ENCODE measurements around the gene VWA8.
"Not testable (repeated sequence)": the region's sequence is repeated elsewhere in the genome, so short reads cannot be mapped to it uniquely, and the experiment has no call there.

The VWA8 gene

GRCh38 chr13:41565216-41565615 is 395.7 kb downstream of the VWA8 start:
- DNase-seq (ENCODE audit: low read depth in 3 of 3, low spot score in 1 of 3) = no peak

- no peak for DNase-seq (ENCODE audit: low read depth in 3 of 3, low spot score in 1 of 3)
Measured at GRCh38 chr13:41563984-41564365, 396.9 kb downstream of the VWA8 start.

- DNase-seq (ENCODE audit: low read depth in 3 of 3, low spot score in 1 of 3) = no peak
Measured at GRCh38 chr13:41563341-41563983, 397.4 kb downstream of the VWA8 start.

- DNase-seq (ENCODE audit: low read depth in 3 of 3, low spot score in 1 of 3) = no peak
Measured at GRCh38 chr13:41562541-41563178, 398.2 kb downstream of the VWA8 start.

- DNase-seq (ENCODE audit: low read depth in 3 of 3, low spot score in 1 of 3) = no peak
Measured at GRCh38 chr13:41562083-41562482, 398.8 kb downstream of the VWA8 start.

- no peak for DNase-seq (ENCODE audit: low read depth in 3 of 3, low spot score in 1 of 3)
Measured at GRCh38 chr13:41561170-41561569, 399.7 kb downstream of the VWA8 start.

- DNase-seq (ENCODE audit: low read depth in 3 of 3, low spot score in 1 of 3) = no peak
Measured at GRCh38 chr13:41558781-41559560, 401.9 kb downstream of the VWA8 start.

- DNase-seq (ENCODE audit: low read depth in 3 of 3, low spot score in 1 of 3) = no peak
Measured at GRCh38 chr13:41557719-41558118, 403.2 kb downstream of the VWA8 start.

GRCh38 chr13:41554626-41555386 is 406.1 kb downstream of the VWA8 start:
- DNase-seq (ENCODE audit: low read depth in 3 of 3, low spot score in 1 of 3) = no peak

- no peak for DNase-seq (ENCODE audit: low read depth in 3 of 3, low spot score in 1 of 3)
Measured at GRCh38 chr13:41554180-41554579, 406.7 kb downstream of the VWA8 start.

- DNase-seq (ENCODE audit: low read depth in 3 of 3, low spot score in 1 of 3) = no peak
Measured at GRCh38 chr13:41552031-41552430, 408.9 kb downstream of the VWA8 start.

GRCh38 chr13:41550276-41550675 is 410.6 kb downstream of the VWA8 start:
- no peak for DNase-seq (ENCODE audit: low read depth in 3 of 3, low spot score in 1 of 3)

GRCh38 chr13:41549491-41549890 is 411.4 kb downstream of the VWA8 start:
- no peak for DNase-seq (ENCODE audit: low read depth in 3 of 3, low spot score in 1 of 3)

- no peak for DNase-seq (ENCODE audit: low read depth in 3 of 3, low spot score in 1 of 3)
Measured at GRCh38 chr13:41548910-41549309, 412.0 kb downstream of the VWA8 start.

GRCh38 chr13:41548031-41548430 is 412.9 kb downstream of the VWA8 start:
- no peak for DNase-seq (ENCODE audit: low read depth in 3 of 3, low spot score in 1 of 3)

- DNase-seq (ENCODE audit: low read depth in 3 of 3, low spot score in 1 of 3) = no peak
Measured at GRCh38 chr13:41547251-41548000, 413.5 kb downstream of the VWA8 start.

- no peak for DNase-seq (ENCODE audit: low read depth in 3 of 3, low spot score in 1 of 3)
Measured at GRCh38 chr13:41546372-41547190, 414.3 kb downstream of the VWA8 start.

- DNase-seq (ENCODE audit: low read depth in 3 of 3, low spot score in 1 of 3) = no peak
Measured at GRCh38 chr13:41545432-41545707, 415.5 kb downstream of the VWA8 start.

- no peak for DNase-seq (ENCODE audit: low read depth in 3 of 3, low spot score in 1 of 3)
Measured at GRCh38 chr13:41543664-41544300, 417.1 kb downstream of the VWA8 start.

GRCh38 chr13:41542799-41543198 is 418.1 kb downstream of the VWA8 start:
- not testable (repeated sequence) for DNase-seq (ENCODE audit: low read depth in 3 of 3, low spot score in 1 of 3)
